Measurements from ENCODE around the gene RNASEH2C.

DNA sequence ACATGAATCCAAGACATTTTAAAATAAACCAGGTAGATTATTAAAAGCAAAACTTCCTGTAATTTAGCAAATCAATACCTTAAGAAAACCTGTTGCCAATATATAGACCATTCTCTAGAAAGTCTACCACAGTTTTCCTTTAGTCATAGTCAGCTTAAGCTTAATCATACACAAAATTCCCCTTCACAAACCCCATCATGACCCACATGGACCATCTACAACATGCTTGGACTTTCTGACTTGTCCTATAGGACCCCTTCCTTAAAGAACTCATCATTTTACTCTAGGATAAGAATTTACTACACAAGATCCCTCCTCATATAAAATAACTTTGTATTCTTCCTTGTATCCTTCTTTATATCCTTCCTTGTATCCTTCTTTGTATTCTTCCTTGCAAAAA, 16.2 kb upstream of the RNASEH2C start:
- TF ChIP-seq, protein P1, sequence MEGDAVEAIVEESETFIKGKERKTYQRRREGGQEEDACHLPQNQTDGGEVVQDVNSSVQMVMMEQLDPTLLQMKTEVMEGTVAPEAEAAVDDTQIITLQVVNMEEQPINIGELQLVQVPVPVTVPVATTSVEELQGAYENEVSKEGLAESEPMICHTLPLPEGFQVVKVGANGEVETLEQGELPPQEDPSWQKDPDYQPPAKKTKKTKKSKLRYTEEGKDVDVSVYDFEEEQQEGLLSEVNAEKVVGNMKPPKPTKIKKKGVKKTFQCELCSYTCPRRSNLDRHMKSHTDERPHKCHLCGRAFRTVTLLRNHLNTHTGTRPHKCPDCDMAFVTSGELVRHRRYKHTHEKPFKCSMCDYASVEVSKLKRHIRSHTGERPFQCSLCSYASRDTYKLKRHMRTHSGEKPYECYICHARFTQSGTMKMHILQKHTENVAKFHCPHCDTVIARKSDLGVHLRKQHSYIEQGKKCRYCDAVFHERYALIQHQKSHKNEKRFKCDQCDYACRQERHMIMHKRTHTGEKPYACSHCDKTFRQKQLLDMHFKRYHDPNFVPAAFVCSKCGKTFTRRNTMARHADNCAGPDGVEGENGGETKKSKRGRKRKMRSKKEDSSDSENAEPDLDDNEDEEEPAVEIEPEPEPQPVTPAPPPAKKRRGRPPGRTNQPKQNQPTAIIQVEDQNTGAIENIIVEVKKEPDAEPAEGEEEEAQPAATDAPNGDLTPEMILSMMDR (IDR thresholded peaks at IDR 0.05; ENCODE audit: poor library complexity) = no peak
- no peak for TF ChIP-seq EZH2 (IDR thresholded peaks at IDR 0.05; ENCODE audit: borderline replicate concordance)

Measured in hepatocyte (in vitro differentiated cells).